Vagina (tissue), 2 donors: ENCODE results near the gene ARSJ.

Experiments
- CTCF ChIP-seq, 3 experiments: fragments of 450-650 bp in 2 of 3; fragments of 200-600 bp in 1 of 3; sonication (generic) in 1 of 3; IDR thresholded peaks; one replicate each; pipeline ENCODE4 v1.5.1; 2017 to 2019; ENCODE audit warnings: antibody characterized with exemption in 3 of 3, mild to moderate bottlenecking in 2 of 3, moderate library complexity in 2 of 3
- POLR2A ChIP-seq, 2 donors: fragments of 450-650 bp; IDR thresholded peaks; one replicate each; pipeline ENCODE4 v1.6.1; 2017; ENCODE audit warnings: antibody characterized with exemption in 2 of 2, mild to moderate bottlenecking in 2 of 2, moderate library complexity in 2 of 2
- POLR2AphosphoS5 ChIP-seq, 2 donors: sonication (generic); formaldehyde crosslinking; IDR thresholded peaks; one replicate each; pipeline ENCODE4 v1.9.0; 2017; ENCODE audit warnings: antibody characterized with exemption in 2 of 2, mild to moderate bottlenecking in 2 of 2, low read depth in 1 of 2; ENCODE audit not compliant: insufficient read depth in 1 of 2

GRCh38 chr4:113851816-113852215 is 127.6 kb downstream of the ARSJ start:
- TF ChIP-seq POLR2AphosphoS5 (IDR thresholded peaks at IDR 0.05; ENCODE audit: insufficient read depth in 1 of 2, low read depth in 1 of 2), result no peak
- no peak for TF ChIP-seq CTCF (IDR thresholded peaks at IDR 0.05)
- no peak for TF ChIP-seq POLR2A (IDR thresholded peaks at IDR 0.05)
